ENCODE results near the gene WDR64. TPM values are rescaled to one million over a fixed set of nuclear protein-coding genes. Genes with fewer than 3 reads are reported as not detected.

WDR64 gene
- total RNA-seq, 1 donor: not detected

DNA sequence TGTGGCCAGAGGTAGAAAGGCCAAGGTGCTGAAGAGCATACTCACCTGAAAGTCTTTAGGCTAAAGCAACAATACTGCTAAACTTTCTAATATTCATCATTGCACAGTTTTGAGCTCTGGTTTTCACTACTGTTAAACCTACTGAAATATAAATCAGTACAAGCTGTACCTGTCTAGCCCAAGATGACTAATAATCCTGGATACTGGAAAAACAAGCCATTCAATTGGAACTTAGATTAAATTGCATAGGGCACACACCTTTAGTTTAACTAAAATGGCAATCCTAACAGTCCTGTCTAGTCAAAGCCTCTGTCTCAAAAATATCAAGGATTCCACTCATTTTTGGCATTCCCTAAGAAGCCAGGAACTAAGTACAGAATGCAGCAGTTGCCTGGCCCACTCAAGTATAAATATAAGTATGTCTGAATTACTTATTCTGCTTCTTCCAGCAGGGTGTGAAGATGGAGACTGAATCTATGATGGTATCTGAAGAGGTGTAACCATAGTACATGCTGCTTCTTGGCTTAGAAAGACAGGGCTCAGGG lies 15.0 kb upstream of the WDR64 start:
- Histone ChIP-seq H3K36me3 (ENCODE audit: insufficient read depth, low read length) (peaks cover 7% of the 10 kb centered on the region), H3K27me3 (ENCODE audit: insufficient read depth, low read length) (no peaks in the 10 kb centered on the region), H3K4me2 (ENCODE audit: insufficient read depth, low read length) (peak overlapping the region; percentile 35), H3K79me2 (ENCODE audit: insufficient read depth, low read length) (peaks cover 14% of the 10 kb centered on the region), H4K20me1 (ENCODE audit: insufficient read depth, low read length) (no peaks in the 10 kb centered on the region), H3K9me3 (ENCODE audit: low read depth, low read length) (no peaks in the 10 kb centered on the region), H3K4me1 (ENCODE audit: insufficient read depth, low read length) (peaks cover 10% of the 10 kb centered on the region), H3K4me3 (ENCODE audit: insufficient read depth, low read length) (no peak overlapping the region), H2AFZ (ENCODE audit: low read length) (no peak overlapping the region), H3K27ac (ENCODE audit: low read depth, low read length) (no peak overlapping the region)
- no peak for DNase-seq (ENCODE audit: insufficient read length, low spot score, missing footprints)
- TF ChIP-seq, protein P1, sequence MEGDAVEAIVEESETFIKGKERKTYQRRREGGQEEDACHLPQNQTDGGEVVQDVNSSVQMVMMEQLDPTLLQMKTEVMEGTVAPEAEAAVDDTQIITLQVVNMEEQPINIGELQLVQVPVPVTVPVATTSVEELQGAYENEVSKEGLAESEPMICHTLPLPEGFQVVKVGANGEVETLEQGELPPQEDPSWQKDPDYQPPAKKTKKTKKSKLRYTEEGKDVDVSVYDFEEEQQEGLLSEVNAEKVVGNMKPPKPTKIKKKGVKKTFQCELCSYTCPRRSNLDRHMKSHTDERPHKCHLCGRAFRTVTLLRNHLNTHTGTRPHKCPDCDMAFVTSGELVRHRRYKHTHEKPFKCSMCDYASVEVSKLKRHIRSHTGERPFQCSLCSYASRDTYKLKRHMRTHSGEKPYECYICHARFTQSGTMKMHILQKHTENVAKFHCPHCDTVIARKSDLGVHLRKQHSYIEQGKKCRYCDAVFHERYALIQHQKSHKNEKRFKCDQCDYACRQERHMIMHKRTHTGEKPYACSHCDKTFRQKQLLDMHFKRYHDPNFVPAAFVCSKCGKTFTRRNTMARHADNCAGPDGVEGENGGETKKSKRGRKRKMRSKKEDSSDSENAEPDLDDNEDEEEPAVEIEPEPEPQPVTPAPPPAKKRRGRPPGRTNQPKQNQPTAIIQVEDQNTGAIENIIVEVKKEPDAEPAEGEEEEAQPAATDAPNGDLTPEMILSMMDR (IDR thresholded peaks at IDR 0.05; ENCODE audit: extremely low read depth, low read depth, low read length): no peak

DNA sequence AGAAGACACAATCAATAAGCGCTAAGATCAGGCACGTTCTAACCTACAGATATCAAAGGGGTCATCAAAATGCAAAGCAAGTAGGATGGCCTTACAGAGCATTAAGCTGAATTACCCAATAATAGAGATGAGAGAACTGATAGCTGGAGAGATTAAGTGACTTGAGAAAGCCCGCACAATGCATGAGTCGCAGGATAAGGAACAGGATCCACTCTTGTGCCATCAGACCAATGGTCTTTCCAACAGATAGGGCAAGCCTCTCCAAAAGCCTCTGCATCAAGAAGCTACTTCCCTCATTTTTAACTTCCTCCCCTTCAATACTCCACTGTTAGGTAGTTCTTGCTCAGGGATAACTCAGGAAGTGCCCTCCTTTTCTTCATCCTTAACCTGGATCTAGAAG lies 14.5 kb upstream of the WDR64 start:
- TF ChIP-seq, protein P1 (IDR thresholded peaks at IDR 0.05; ENCODE audit: extremely low read depth, low read depth, low read length): no peak
- no peaks in the 10 kb centered on the region for H3K27me3 ChIP-seq (ENCODE audit: insufficient read depth, low read length)
- H3K9me3 ChIP-seq (ENCODE audit: low read depth, low read length): no peaks in the 10 kb centered on the region
- H3K4me3 ChIP-seq (ENCODE audit: insufficient read depth, low read length): no peak overlapping the region
- peaks cover 14% of the 10 kb centered on the region for H3K79me2 ChIP-seq (ENCODE audit: insufficient read depth, low read length)
- H2AFZ ChIP-seq (ENCODE audit: low read length): no peak overlapping the region
- peak overlapping the region; percentile 35 for H3K4me2 ChIP-seq (ENCODE audit: insufficient read depth, low read length)
- H3K4me1 ChIP-seq (ENCODE audit: insufficient read depth, low read length): peaks cover 11% of the 10 kb centered on the region
- no peak overlapping the region for H3K27ac ChIP-seq (ENCODE audit: low read depth, low read length)
- no peaks in the 10 kb centered on the region for H4K20me1 ChIP-seq (ENCODE audit: insufficient read depth, low read length)
- DNase-seq (ENCODE audit: insufficient read length, low spot score, missing footprints): no peak
- H3K36me3 ChIP-seq (ENCODE audit: insufficient read depth, low read length): peaks cover 7% of the 10 kb centered on the region

DNA sequence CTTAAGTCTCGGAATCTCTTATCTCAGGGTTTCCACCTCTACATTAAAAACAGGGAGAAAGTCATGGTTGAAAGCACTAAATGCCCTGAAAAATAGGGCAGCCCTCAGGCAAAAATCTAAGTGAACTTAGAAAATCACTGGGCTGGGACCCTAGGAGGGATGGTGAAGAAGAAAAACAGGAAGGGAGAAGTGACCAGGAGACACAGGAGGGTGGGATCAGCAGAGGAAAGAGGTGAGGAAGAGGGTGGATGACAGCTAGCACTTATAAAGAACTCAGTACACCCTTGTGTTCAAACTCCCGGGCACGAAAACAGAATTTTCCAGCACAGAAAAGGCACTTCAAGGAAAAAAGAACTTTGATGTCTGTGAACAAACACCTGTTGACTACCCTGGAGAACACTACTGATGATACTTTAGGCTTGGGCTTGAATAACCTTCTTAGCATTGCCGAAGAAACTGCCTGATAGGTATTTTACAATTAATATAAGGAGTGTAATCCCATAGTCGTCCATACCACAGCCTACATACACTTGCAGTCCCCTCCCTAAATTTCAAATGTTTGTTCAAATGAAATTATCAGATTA lies 13.9 kb upstream of the WDR64 start:
- peak; percentile 34 for DNase-seq (ENCODE audit: insufficient read length, low spot score, missing footprints)
- Histone ChIP-seq H4K20me1 (ENCODE audit: insufficient read depth, low read length) (no peaks in the 10 kb centered on the region), H3K4me2 (ENCODE audit: insufficient read depth, low read length) (peak overlapping the region; percentile 79), H3K4me3 (ENCODE audit: insufficient read depth, low read length) (no peak overlapping the region), H3K79me2 (ENCODE audit: insufficient read depth, low read length) (peaks cover 14% of the 10 kb centered on the region), H3K27ac (ENCODE audit: low read depth, low read length) (no peak overlapping the region), H2AFZ (ENCODE audit: low read length) (no peak overlapping the region), H3K36me3 (ENCODE audit: insufficient read depth, low read length) (peaks cover 7% of the 10 kb centered on the region), H3K27me3 (ENCODE audit: insufficient read depth, low read length) (no peaks in the 10 kb centered on the region), H3K4me1 (ENCODE audit: insufficient read depth, low read length) (peaks cover 11% of the 10 kb centered on the region), H3K9me3 (ENCODE audit: low read depth, low read length) (no peaks in the 10 kb centered on the region)
- TF ChIP-seq, protein P1 (IDR thresholded peaks at IDR 0.05; ENCODE audit: extremely low read depth, low read depth, low read length): no peak

DNA sequence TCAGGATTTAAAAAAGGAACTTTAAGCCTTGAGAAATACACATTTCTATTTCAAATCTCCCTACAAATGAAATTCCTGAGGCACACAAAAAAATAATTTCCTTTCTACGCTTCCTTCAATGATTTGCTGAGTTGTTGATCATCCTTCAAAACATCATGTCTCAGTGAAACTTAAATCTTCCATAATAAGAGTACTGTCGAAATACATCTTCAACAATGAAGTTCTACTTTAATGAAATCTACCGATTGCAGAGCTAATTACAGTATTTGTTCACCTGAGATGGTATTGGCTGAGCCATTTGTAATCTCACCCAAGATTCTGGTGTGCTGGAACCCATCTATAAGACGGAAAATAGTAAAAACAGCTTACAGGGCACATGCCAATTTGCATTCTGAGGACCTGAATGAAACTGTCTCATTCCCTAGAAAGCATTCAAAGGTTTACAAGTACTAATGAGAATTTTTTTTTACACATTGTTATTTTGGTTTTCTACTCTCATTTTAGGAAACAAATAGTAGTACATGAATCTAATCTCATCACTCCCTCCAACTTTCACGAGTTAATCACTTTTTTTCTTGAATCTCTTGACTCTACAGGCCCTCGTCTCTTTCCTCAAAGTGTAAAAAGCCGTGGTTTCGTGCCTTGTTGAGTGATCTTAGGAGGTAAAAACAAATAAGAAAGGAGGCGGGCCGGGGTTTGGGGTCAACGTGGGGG lies 13.0 kb upstream of the WDR64 start:
- no peaks in the 10 kb centered on the region for H3K27me3 ChIP-seq (ENCODE audit: insufficient read depth, low read length)
- peak overlapping the region; percentile 67 for H2AFZ ChIP-seq (ENCODE audit: low read length)
- peaks cover 11% of the 10 kb centered on the region for H3K4me1 ChIP-seq (ENCODE audit: insufficient read depth, low read length)
- no peak overlapping the region for H3K27ac ChIP-seq (ENCODE audit: low read depth, low read length)
- DNase-seq (ENCODE audit: insufficient read length, low spot score, missing footprints): peak; percentile 65
- peaks cover 7% of the 10 kb centered on the region for H3K36me3 ChIP-seq (ENCODE audit: insufficient read depth, low read length)
- TF ChIP-seq, protein P1 (IDR thresholded peaks at IDR 0.05; ENCODE audit: extremely low read depth, low read depth, low read length): no peak
- H3K79me2 ChIP-seq (ENCODE audit: insufficient read depth, low read length): peaks cover 14% of the 10 kb centered on the region
- H4K20me1 ChIP-seq (ENCODE audit: insufficient read depth, low read length): no peaks in the 10 kb centered on the region
- no peaks in the 10 kb centered on the region for H3K9me3 ChIP-seq (ENCODE audit: low read depth, low read length)
- peak overlapping the region; percentile 79 for H3K4me3 ChIP-seq (ENCODE audit: insufficient read depth, low read length)
- H3K4me2 ChIP-seq (ENCODE audit: insufficient read depth, low read length): peak overlapping the region; percentile 79
